T-cell (primary cell): ENCODE data around the gene EPB41L4B. TPM values are rescaled to one million over a fixed set of nuclear protein-coding genes. Genes with fewer than 3 reads are reported as not detected.

Experiments used
- ATAC-seq, 4 experiments: fragments of 200-7000 bp in 3 of 4; fragments of 150-1000 bp in 1 of 4; cut with Tn5 transposase; replicated peaks in 1 of 4; 1 replicate in 3 of 4; 2 replicates in 1 of 4; pipeline ENCODE4 v1.10.0; 2021; ENCODE audit warnings: moderate library complexity in 3 of 4, mild to moderate bottlenecking in 2 of 4, moderate number of reproducible peaks in 1 of 4
- CTCF ChIA-PET, 2 donors: fragments of 300-600 bp; sonication (Branson Sonifier 250); formaldehyde crosslinking; loops; one replicate each; lab custom pipeline; 2022; ENCODE audit warnings: antibody characterized with exemption in 2 of 2; lab: Charles Lee
- POLR2A ChIA-PET, 2 donors: fragments of 300-600 bp; sonication (Branson Sonifier 250); formaldehyde crosslinking; loops; one replicate each; lab custom pipeline; 2022; ENCODE audit warnings: antibody characterized with exemption in 2 of 2; lab: Charles Lee
- DNase-seq, 35 experiments: peaks; one replicate each; pipeline versions ENCODE4 v3.0.0 to v3.0.0-alpha.2; 2013 to 2023
- H3K27ac ChIP-seq: one replicate; pipeline ENCODE4 v1.5.1; 2013; ENCODE audit warnings: low read length
- H3K27me3 ChIP-seq, 2 experiments: replicated peaks in 1 of 2; 1 replicate in 1 of 2; 2 replicates in 1 of 2; pipeline versions ENCODE4 v1.6.1 to v1.7.0; 2013; ENCODE audit warnings: low read length in 1 of 2, mixed read lengths in 1 of 2; ENCODE audit not compliant: control insufficient read depth in 2 of 2, insufficient read depth in 2 of 2; ENCODE audit errors: extremely low read depth in 1 of 2
- H3K36me3 ChIP-seq, 2 donors: 1 replicate in 1 of 2; 2 replicates in 1 of 2; pipeline versions ENCODE4 v1.6.1 to v1.7.0; 2013; ENCODE audit warnings: low read length in 1 of 2; ENCODE audit not compliant: control insufficient read depth in 2 of 2, insufficient read depth in 1 of 2; ENCODE audit errors: extremely low read depth in 1 of 2
- H3K4me1 ChIP-seq, 2 experiments: 1 replicate in 1 of 2; 2 replicates in 1 of 2; pipeline versions ENCODE4 v1.6.1 to v1.7.0; 2013; ENCODE audit warnings: low read length in 2 of 2, mixed read lengths in 1 of 2; ENCODE audit not compliant: insufficient read depth in 2 of 2, control insufficient read depth in 1 of 2; ENCODE audit errors: extremely low read depth in 1 of 2
- H3K4me3 ChIP-seq, 2 donors: 1 replicate in 1 of 2; 2 replicates in 1 of 2; pipeline versions ENCODE4 v1.5.1 to v1.7.0; 2013; ENCODE audit warnings: mild to moderate bottlenecking in 2 of 2, low read length in 1 of 2, moderate library complexity in 1 of 2; ENCODE audit not compliant: control insufficient read depth in 1 of 2; ENCODE audit errors: extremely low read depth in 1 of 2
- H3K9me3 ChIP-seq: 2 replicates; pipeline ENCODE4 v1.7.0; 2013
- H3K27ac Mint-ChIP-seq, 2 donors: one replicate each; pipeline ENCODE4 v1.8.0; 2020 to 2021; ENCODE audit warnings: mild to moderate bottlenecking in 2 of 2, mixed read lengths in 2 of 2
- H3K27me3 Mint-ChIP-seq, 2 donors: one replicate each; pipeline ENCODE4 v1.8.0; 2021 to 2022; ENCODE audit warnings: mixed read lengths in 2 of 2
- H3K36me3 Mint-ChIP-seq: one replicate; pipeline ENCODE4 v1.8.0; 2021; ENCODE audit warnings: mixed read lengths
- H3K4me1 Mint-ChIP-seq, 3 donors: one replicate each; pipeline ENCODE4 v1.8.0; 2020 to 2022; ENCODE audit warnings: mixed read lengths in 3 of 3, mild to moderate bottlenecking in 1 of 3
- H3K4me3 Mint-ChIP-seq, 3 donors: one replicate each; pipeline ENCODE4 v1.8.0; 2020 to 2022; ENCODE audit warnings: mild to moderate bottlenecking in 3 of 3, mixed read lengths in 3 of 3, moderate library complexity in 3 of 3
- H3K9me3 Mint-ChIP-seq, 3 donors: one replicate each; pipeline ENCODE4 v1.8.0; 2020 to 2022; ENCODE audit warnings: mixed read lengths in 3 of 3
- WGBS: methylation state at CpG from one replicate; pipeline ENCODE4 v1.1.5; 2013; ENCODE audit warnings: missing lambda C conversion rate; ENCODE audit not compliant: insufficient coverage; 5-methylcytosine and 5-hydroxymethylcytosine counted together
- total RNA-seq, 35 experiments: library from RNA in 6 of 35; stranded (reverse) in 6 of 35; fragments of 120-200 nt in 1 of 35; gene quantifications; one replicate each; pipeline versions ENCODE4 v1.2.1 to v1.2.4 and lab custom pipeline; 2013 to 2026

Gene EPB41L4B
- total RNA-seq, 5 donors from 2014 or later (not counting 1 experiment from before 2014, with no cell fraction given), result 0.16 to 0.26 (median 0.16) TPM; not detected in 2

GRCh38 chr9:109305801-109306200, 15.1 kb downstream of the EPB41L4B start:
- Histone ChIP-seq H3K36me3 (no peaks in the 10 kb centered on the region), H3K4me1 (no peaks in the 10 kb centered on the region), H3K27me3 (peaks cover 5 to 12% of the 10 kb centered on the region in 2 experiments), H3K27ac (no peak overlapping the region), H3K9me3 (no peaks in the 10 kb centered on the region), H3K4me3 (no peak overlapping the region)
- Mint-ChIP-seq H3K36me3 (no peaks in the 10 kb centered on the region), H3K9me3 (no peaks in the 10 kb centered on the region), H3K27me3 (peaks cover 25 to 32% of the 10 kb centered on the region in 2 donors), H3K4me1 (no peaks in the 10 kb centered on the region), H3K4me3 (no peak overlapping the region), H3K27ac (no peak overlapping the region)
- POLR2A ChIA-PET, result no interaction called here
- DNase-seq (no peak), ATAC-seq (no peak)
- WGBS, result 94% methylated on average over 3 of the region's 8 CpGs
- CTCF ChIA-PET, result no interaction called here

GRCh38 chr9:109304347-109304746, 16.5 kb downstream of the EPB41L4B start:
- 100% methylated on average over 2 of the region's 3 CpGs for WGBS
- DNase-seq (no peak), ATAC-seq (no peak)
- no peaks in the 10 kb centered on the region for H3K36me3 ChIP-seq
- no peak overlapping the region for H3K4me3 ChIP-seq
- Mint-ChIP-seq H3K36me3 (no peaks in the 10 kb centered on the region), H3K9me3 (no peaks in the 10 kb centered on the region), H3K4me3 (no peak overlapping the region), H3K27ac (no peak overlapping the region), H3K27me3 (peaks cover 28 to 32% of the 10 kb centered on the region in 2 donors), H3K4me1 (no peaks in the 10 kb centered on the region)
- H3K27ac ChIP-seq, result no peak overlapping the region
- peaks cover 3 to 15% of the 10 kb centered on the region in 2 experiments for H3K27me3 ChIP-seq
- POLR2A ChIA-PET, result no interaction called here
- H3K9me3 ChIP-seq, result no peaks in the 10 kb centered on the region
- no peaks in the 10 kb centered on the region for H3K4me1 ChIP-seq
- CTCF ChIA-PET, result no interaction called here

DNA sequence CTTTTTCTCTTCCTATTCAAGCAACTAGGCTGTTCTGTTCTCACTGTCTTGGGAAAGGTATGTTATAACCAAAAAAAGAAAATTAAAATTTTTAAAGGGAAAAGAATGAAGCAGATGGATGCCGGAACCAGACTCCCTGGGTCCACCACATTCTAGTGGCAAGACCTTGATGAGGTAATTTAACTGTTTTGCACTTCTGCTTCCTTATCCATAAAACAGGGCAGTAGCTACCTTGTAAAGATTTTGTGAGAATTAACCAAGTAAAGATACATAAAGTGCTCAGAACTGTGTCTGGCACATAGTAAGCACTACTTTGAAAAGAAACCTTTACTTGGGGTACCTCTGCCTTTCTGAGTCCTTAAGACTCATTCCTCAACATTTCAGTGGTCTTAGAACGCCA, 17.0 kb downstream of the EPB41L4B start:
- ChIA-PET POLR2A (no interaction called here), CTCF (interaction anchor here in 1 of 2 donors (0.5 kb wide), 1 partner anchor 754 kb away, joined by 5 read pairs; no protein-coding TSS in a partner anchor)
- Histone ChIP-seq H3K9me3 (no peaks in the 10 kb centered on the region), H3K4me1 (no peaks in the 10 kb centered on the region), H3K27me3 (peaks cover 3 to 15% of the 10 kb centered on the region in 2 experiments), H3K4me3 (no peak overlapping the region), H3K36me3 (no peaks in the 10 kb centered on the region), H3K27ac (no peak overlapping the region)
- H3K36me3 Mint-ChIP-seq, result no peaks in the 10 kb centered on the region
- ATAC-seq (no peak), DNase-seq (no peak)
- no peaks in the 10 kb centered on the region for H3K9me3 Mint-ChIP-seq
- H3K27ac Mint-ChIP-seq, result no peak overlapping the region
- H3K27me3 Mint-ChIP-seq, result peaks cover 28 to 33% of the 10 kb centered on the region in 2 donors
- H3K4me1 Mint-ChIP-seq, result no peaks in the 10 kb centered on the region
- no peak overlapping the region for H3K4me3 Mint-ChIP-seq
- 50% methylated on average over 1 of the region's 2 CpGs for WGBS

DNA sequence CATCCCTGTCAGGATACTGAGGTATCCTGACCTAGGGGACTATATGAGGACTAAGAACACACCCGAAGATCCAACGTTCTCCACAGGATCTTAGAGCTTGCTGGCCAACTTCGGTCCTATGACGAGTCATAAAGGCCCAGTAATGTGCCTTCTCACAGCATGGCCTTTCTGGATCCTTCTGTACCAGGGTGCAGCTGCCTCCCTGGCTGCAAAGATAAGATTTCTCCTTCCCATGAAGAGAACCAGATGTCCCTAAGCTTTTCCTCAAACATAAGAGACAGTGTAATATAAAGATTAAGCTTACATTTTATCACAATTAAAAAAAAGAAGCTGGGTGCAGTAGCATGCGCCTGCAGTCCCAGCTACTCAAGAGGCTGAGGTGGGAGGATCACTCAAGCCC, 18.3 kb downstream of the EPB41L4B start:
- Histone ChIP-seq H3K4me1 (no peaks in the 10 kb centered on the region), H3K9me3 (no peaks in the 10 kb centered on the region), H3K36me3 (no peaks in the 10 kb centered on the region), H3K27me3 (peaks cover 3 to 12% of the 10 kb centered on the region in 2 experiments), H3K27ac (no peak overlapping the region), H3K4me3 (no peak overlapping the region)
- H3K36me3 Mint-ChIP-seq, result no peaks in the 10 kb centered on the region
- ATAC-seq (no peak), DNase-seq (no peak)
- no peak overlapping the region for H3K27ac Mint-ChIP-seq
- peaks cover 24 to 34% of the 10 kb centered on the region in 2 donors for H3K27me3 Mint-ChIP-seq
- no peak overlapping the region for H3K4me3 Mint-ChIP-seq
- 87% methylated on average over 4 of the region's 5 CpGs for WGBS
- ChIA-PET POLR2A (no interaction called here), CTCF (no interaction called here)
- H3K4me1 Mint-ChIP-seq, result no peaks in the 10 kb centered on the region
- H3K9me3 Mint-ChIP-seq, result no peaks in the 10 kb centered on the region

DNA sequence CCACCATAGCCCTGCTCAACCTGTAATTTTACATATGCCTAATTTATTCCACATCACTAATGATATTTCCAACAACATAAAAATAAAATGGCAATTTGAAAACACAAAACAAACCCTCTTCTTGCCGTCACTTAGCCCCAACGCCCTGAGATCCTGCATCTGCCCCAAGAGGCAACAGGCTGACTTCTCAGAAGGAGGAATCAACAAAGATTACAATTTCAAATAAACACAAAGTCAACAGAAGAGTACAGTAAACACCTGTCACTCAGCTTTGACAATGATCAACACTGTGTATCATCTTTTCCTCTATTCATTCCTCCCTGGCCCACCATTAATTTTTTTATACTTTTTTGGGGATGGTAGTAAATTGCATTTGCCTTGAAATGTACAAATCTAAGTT, 19.8 kb downstream of the EPB41L4B start:
- Histone ChIP-seq H3K4me3 (no peak overlapping the region), H3K9me3 (no peaks in the 10 kb centered on the region), H3K27ac (no peak overlapping the region), H3K36me3 (no peaks in the 10 kb centered on the region), H3K27me3 (peaks cover 3 to 11% of the 10 kb centered on the region in 2 experiments), H3K4me1 (no peaks in the 10 kb centered on the region)
- POLR2A ChIA-PET, result no interaction called here
- Mint-ChIP-seq H3K36me3 (no peaks in the 10 kb centered on the region), H3K4me1 (peaks cover 0 to under 1% (median 0%) of the 10 kb centered on the region in 3 donors), H3K27ac (no peak overlapping the region), H3K9me3 (no peaks in the 10 kb centered on the region), H3K4me3 (no peak overlapping the region), H3K27me3 (peaks cover 24 to 39% of the 10 kb centered on the region in 2 donors)
- ATAC-seq (no peak), DNase-seq (no peak)
- CTCF ChIA-PET, result no interaction called here
- WGBS, result 88% methylated on average over 2 of the region's 2 CpGs

- CTCF ChIA-PET, result no interaction called here
- H3K36me3 ChIP-seq, result no peaks in the 10 kb centered on the region
- WGBS, result 95% methylated on average over 8 of the region's 11 CpGs
Observed at GRCh38 chr9:109299891-109300290, 21.0 kb downstream of the EPB41L4B start.

More at GRCh38 chr9:109299891-109300290, 21.0 kb downstream of the EPB41L4B start:
- Mint-ChIP-seq H3K27ac (no peak overlapping the region), H3K4me1 (peaks cover 7 to 10% (median 8%) of the 10 kb centered on the region in 3 donors), H3K36me3 (no peaks in the 10 kb centered on the region), H3K27me3 (peaks cover 22 to 42% of the 10 kb centered on the region in 2 donors), H3K4me3 (no peak overlapping the region), H3K9me3 (no peaks in the 10 kb centered on the region)
- ATAC-seq (no peak), DNase-seq (no peak)
- no peak overlapping the region for H3K27ac ChIP-seq
- no peak overlapping the region for H3K4me3 ChIP-seq
- POLR2A ChIA-PET, result no interaction called here
- H3K9me3 ChIP-seq, result no peaks in the 10 kb centered on the region
- H3K27me3 ChIP-seq, result peaks cover 3 to 6% of the 10 kb centered on the region in 2 experiments
- H3K4me1 ChIP-seq, result no peaks in the 10 kb centered on the region
